CD4-positive, alpha-beta T cell treated with Interleukin-6 at 100 ng/mL for 8 hours (primary cell): ENCODE data around the gene KCTD1.
"Not testable (repeated sequence)": the region's sequence is repeated elsewhere in the genome, so short reads cannot be mapped to it uniquely, and the experiment has no call there.

Source experiments
- DNase-seq: peaks from one replicate; pipeline ENCODE4 v3.0.0-alpha.2; 2020; ENCODE audit warnings: mixed read lengths, low spot score

The KCTD1 gene

DNA sequence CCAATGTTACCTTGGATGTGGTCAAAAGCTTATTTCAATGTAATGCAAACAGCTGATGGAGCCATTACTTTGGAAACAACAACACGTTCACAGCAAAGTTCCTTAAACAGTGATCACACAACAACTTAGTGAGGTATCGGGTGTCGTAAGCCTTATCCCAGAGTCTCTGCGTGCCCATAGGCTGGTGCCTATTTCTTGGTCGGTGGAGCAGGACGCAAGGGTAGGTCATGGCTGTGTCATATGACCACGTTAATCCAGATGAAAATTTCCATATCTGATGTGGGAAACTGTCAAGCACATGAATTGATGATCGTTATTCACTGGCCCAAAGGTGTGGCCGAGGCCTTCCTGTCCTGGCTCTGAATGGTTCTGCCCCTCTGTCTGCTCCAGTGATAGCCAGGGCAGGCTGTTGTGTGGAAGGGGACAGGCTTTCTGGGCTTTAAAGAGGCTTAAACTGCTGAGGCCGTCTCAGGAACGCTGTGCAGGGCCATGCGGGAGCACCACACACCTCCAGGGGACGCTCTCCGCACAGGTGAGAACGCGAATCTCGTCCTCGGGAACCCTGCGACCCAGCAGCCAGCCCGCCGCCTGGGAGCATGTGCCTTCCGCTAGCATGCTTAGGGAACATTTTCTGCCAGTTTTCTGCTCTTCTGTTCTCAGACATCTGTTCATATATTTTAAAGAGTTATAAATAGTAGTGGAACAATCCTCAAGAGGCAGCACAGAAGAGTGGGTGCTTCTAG is 90.6 kb downstream of the KCTD1 start:
- no peak for DNase-seq

DNA sequence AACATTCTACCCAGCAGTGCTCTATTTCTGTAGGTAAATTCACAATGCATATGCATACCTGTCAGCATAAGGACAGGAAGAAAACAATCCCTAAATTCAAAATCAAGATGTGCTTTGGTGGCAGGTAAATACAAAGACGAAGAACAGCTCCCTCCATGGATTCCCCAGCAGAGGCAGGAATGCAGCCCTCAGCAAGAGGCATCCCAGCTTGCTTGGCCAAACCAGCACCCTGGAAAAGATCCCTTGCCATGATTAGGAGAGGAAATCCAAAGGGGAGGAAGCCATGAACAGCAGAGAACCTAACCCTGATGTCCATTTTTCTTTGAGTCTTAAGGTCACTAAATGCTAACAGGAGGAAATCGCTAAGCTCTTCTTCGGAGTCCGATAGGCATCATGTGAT is 91.2 kb downstream of the KCTD1 start:
- no peak for DNase-seq

DNA sequence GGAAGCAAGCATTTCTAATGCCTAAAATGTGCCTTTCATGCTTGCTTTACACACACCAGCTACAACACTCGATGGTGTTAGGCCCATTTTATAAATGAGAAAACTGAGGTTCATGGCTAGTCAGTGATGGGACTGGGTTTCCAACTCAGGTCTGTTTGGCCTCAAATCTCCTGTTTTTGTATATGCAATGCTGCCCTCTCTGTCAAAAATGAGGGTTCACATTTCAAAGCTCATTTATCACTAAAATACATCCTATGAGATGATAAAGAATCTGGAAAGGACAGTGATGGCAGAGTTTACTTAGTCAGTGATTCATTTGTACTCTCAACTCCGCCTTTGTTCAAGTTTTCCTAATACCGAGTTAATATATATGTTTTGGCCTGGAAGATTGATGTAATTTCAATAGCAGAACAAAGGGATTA is 92.3 kb downstream of the KCTD1 start:
- DNase-seq: no peak

- DNase-seq: no peak
Measured at GRCh38 chr18:26455639-26456038, 92.7 kb downstream of the KCTD1 start.

- DNase-seq: no peak
Measured at GRCh38 chr18:26454616-26455015, 93.7 kb downstream of the KCTD1 start.

DNA sequence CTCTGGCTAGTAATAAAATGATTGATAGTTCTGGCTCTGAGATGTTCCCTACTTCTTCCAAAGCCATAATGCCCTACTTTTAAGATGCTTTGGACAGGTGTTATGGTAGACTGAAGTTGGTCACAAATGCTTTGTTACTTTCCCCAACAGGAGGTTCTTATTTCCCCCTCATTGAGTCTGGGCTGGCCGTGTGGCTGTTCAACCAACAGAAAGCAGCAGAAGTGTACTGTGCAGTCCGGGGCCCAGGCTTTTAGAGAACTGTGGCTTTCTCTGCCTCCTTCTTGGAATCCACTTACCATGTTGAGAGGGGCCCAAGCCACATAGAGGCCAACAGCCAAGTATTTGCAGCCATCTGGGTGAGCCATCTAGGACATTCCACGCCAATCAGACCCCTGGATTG is 94.2 kb downstream of the KCTD1 start:
- DNase-seq: no peak

DNA sequence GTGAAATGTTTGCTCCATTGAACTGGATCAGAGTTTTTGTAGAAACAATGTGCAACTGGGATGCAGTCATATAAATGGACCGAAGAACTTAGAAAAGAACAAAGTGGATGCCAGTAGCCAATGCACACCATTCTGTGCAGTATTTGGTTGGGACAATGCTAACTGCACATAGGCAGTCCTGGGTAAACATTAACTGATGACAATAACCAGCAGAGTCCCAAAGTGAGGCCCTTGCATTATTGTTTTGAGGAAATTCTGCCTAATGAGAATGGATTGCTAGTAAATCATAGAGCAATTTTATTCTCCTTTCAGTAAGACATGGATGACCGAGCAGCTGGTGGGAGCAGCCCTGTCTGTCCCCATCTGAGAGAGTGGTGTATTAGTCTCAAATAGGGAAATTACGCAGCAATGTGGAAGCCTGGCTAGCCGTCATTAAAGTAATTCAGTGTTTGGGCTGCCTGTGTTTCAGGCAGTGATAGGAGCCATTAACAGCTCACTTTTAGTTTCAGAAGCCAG is 94.9 kb downstream of the KCTD1 start:
- no peak for DNase-seq

- DNase-seq: no peak
Measured at GRCh38 chr18:26450989-26451682, 97.2 kb downstream of the KCTD1 start.

DNA sequence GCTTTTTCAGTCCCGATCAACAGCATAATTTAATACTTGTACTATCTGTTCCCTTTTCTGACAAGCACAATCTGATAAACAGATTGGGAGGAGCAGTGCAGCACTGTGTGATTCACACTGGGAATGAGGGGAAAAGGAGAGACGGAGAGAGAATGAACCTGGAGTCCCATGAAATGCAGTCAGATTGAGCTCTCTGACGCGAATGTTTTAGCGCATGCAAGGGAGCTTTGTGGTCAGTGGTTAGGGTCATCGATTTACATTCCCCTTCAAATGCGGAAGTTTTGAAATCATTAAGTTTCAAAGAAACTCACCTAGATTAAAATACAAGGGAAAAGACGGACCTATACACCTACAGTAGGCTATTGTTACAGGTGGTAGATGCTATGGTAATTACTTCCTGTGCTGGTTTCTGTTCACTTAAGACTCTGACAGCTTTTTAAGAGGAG is 99.6 kb downstream of the KCTD1 start:
- DNase-seq: no peak

GRCh38 chr18:26443853-26444252 is 104.5 kb downstream of the KCTD1 start:
- no peak for DNase-seq

DNA sequence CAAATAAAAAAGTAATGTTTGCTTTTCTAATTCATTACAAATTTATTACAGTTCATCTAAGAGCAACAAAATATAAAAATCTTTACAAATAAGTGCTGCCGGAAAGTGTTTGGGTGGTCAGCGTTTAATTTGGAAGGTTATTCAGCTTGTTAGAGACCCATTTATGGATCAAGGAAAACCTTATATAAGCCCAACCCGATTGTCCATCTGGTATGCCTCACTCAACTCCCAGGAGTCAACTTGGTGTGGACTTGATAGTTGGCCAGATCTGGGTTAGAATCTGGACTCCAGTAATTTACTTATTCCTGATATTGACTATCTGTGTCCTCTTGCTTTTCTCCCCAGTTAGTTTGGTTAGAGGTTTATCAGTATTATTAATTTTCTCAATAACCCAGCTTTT is 106.2 kb downstream of the KCTD1 start:
- no peak for DNase-seq

DNA sequence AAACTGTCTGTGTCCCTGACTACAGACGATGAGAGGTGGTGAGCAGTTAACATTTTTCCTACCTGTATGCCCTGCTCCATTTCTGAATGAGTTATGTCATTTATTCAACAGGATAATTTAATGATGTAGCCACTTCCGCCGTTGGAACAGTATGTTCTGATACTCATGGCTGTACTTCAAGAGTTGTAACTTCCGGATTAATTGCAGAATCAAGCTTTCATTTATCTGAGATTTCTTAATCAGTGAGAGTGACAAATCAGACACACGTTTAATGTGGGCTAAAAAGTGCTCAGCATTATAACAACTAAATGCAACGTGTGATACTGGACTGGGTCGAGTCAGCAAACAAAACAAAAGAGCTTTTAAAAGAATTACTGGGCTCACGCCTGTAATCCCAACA is 107.7 kb downstream of the KCTD1 start:
- no peak for DNase-seq

GRCh38 chr18:26439537-26439936 is 108.8 kb downstream of the KCTD1 start:
- no peak for DNase-seq

DNA sequence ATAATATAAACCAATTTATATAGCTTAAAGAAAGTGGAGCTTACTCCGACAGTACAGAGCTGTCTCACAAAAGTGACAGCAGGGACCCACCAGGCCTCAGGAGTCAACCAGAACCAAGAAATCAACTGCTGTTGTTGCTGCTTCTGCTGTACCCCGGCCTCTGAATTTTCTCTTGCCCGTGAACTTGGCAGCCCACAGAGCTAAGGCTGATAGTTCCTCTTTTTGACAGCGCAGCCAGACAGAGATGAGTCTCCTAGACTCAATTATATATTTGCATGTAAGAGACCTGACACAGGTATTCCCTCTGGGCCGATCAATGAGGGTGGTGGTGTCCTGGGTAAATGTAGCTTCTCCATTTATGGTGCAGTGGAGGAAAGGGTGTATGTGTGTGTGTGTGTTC is 109.4 kb downstream of the KCTD1 start:
- DNase-seq: no peak

DNA sequence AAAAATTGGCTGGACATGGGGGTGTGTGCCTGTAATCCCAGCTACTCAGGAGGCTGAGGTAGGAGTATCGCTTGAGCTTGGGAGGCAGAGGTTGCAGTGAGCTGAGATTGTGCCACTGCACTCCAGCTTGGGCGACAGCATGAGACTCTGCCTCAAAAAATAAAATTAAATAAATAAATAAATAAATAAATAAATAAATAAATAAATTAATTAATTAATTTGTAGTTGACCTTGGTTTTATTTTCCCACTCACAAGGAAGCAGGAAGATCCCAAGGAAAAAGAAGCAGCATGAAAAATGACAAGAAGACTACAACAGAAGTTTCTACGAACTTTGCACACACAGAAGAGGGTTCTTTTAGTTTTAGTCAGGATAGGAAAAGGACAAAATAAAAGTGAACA is 110.7 kb downstream of the KCTD1 start:
- DNase-seq: not testable (repeated sequence)

DNA sequence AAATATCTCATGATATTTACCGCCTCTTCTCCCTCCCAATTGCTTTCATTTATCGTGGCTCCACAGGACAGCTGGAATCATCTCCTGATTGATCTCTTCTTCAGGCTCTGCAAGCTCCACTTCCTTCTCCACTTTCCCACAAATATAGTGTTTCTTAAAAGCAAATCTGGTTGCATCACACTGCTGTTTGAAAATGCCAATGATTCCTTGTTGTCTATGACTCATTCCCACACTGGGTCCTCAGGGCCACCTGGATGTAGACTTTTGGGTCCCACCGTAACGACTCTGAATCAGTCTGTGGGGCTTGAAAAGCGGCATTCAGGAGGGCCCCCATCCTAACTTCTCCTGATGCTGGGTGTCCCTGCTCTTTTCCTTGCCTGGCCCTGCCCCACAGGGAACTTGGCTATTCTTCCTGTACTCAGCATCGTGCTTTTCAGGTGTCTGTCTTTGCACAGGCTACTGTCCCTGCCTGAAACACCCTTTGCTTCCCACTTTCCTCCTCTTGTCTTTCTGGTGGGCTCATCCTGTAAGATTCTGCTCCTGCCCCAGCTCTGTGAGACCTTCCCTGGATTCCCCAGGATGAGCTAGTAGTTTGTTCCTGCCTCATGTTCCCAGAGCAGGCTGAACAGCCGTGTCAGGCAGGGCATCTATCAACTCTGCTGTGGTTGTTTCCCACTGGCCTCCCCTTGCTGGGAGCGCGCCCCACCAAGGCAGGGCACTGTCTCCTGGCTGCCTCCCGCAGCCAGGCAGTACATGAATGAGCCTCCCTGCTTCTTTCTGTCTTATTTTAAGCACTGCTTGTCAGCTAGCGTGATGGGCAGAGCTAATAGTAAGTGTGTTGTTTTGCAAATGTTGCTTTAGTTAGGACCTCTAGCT is 111.9 kb downstream of the KCTD1 start:
- DNase-seq: no peak

- no peak for DNase-seq
Measured at GRCh38 chr18:26435415-26436095, 112.8 kb downstream of the KCTD1 start.

DNA sequence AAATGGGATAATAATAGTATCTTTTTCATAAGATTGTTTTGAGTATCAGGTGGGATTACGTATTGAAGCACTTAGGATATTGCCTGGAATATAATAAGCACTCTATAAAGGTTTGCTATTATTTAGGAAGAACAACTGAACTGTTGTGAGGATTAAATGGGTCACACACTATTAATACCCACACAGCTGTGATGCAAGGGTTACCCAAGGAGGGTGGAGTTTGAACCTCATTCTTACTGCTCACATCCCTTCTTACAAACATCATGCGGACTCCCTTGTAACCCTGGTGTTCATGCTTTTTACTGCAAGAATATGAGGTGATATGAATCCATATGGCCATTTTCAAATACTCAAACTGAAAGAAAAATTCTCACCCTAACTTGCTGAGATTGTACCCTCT is 113.5 kb downstream of the KCTD1 start:
- no peak for DNase-seq

- no peak for DNase-seq
Measured at GRCh38 chr18:26432651-26433424, 115.5 kb downstream of the KCTD1 start.

- no peak for DNase-seq
Measured at GRCh38 chr18:26429535-26430226, 118.7 kb downstream of the KCTD1 start.

GRCh38 chr18:26425148-26425531 is 123.2 kb downstream of the KCTD1 start:
- DNase-seq: no peak
